NOMO-1 treated with DMSO at 0.1 percent for 48 hours (cell line): Measurements from ENCODE around the gene TK2.
"Not testable (repeated sequence)": the region's sequence is repeated elsewhere in the genome, so short reads cannot be mapped to it uniquely, and the experiment has no call there.

Source experiments
- DNase-seq: peaks from one replicate; lab custom pipeline; 2025; ENCODE audit not compliant: unreplicated experiment; lab: John Stamatoyannopoulos, UW

Gene TK2

DNA sequence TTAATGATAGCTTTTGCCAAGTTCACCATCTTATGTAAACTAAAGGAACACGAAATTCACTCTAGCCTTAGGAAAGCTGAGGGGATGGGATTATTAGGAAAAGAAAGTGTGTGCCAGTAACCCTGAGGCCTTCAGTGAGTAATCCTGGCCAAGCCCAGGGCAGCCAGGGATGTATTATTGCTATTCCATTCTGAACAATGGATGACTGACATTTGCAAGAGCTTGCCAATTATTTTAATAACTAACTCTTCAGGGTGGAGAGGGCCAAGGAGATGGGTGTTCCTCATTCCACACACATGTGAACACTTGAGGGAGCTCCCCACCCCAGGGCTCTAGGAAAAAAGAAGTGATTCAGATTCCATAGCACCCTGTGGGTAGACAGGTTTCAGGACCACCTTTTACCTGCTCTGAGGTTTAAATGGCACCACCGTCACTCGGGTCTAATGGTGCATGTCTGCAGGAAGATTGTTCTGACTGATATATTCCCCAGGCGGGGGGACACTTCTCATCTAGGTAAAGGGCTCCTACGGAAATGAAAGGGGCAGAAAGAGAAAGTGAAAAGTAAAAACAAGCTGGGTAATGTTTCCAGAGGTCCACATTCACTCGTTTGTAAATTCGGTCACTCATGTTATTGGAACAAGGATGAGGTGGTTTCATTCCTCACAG lies 41.5 kb downstream of the TK2 start:
- DNase-seq, result no peak

- DNase-seq, result no peak
Measured at GRCh38 chr16:66507731-66508239, 42.1 kb downstream of the TK2 start.

GRCh38 chr16:66503612-66504011 lies 46.3 kb downstream of the TK2 start:
- DNase-seq, result no peak

- no peak for DNase-seq
Measured at GRCh38 chr16:66503030-66503429, 46.9 kb downstream of the TK2 start.

GRCh38 chr16:66502020-66502913 lies 47.7 kb downstream of the TK2 start:
- DNase-seq, result no peak

- DNase-seq, result not testable (repeated sequence)
Measured at GRCh38 chr16:66501563-66501962, 48.4 kb downstream of the TK2 start.

- not testable (repeated sequence) for DNase-seq
Measured at GRCh38 chr16:66497921-66498320, 52.0 kb downstream of the TK2 start.

DNA sequence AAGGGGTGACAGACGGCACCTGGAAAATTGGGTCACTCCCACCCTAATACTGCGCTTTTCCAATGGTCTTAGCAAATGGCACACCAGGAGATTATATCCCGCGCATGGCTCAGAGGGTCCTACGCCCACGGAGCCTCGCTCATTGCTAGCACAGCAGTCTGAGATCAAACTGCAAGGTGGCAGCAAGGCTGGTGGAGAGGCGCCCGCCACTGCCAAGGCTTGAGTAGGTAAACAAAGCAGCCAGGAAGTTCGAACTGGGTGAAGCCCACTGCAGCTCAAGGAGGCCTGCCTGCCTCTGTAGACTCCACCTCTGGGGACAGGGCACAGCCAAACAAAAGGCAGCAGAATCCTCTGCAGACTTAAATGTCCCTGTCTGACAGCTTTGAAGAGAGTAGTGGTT lies 53.7 kb downstream of the TK2 start:
- not testable (repeated sequence) for DNase-seq

GRCh38 chr16:66495440-66495839 lies 54.5 kb downstream of the TK2 start:
- DNase-seq, result no peak

- no peak for DNase-seq
Measured at GRCh38 chr16:66494916-66495315, 55.0 kb downstream of the TK2 start.

- DNase-seq, result no peak
Measured at GRCh38 chr16:66493490-66494401, 56.2 kb downstream of the TK2 start.

DNA sequence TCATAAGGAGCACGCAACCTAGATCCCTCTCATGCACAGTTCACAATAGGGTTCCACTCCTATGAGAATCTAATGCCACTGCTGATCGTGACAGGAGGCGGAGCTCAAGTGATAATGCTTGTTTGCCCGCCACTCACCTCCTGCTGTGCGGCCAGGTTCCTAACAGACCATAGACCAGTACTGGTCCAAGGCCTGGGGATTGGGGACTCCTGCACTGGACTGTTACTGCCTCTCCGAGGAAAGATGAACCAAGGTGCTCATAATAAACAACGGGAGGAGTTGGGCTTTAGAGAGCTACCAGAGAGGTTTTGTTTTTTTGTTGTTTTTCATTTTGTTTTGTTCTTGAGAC lies 58.2 kb downstream of the TK2 start:
- no peak for DNase-seq

- no peak for DNase-seq
Measured at GRCh38 chr16:66490774-66491715, 58.9 kb downstream of the TK2 start.

GRCh38 chr16:66489818-66490217 lies 60.1 kb downstream of the TK2 start:
- no peak for DNase-seq

DNA sequence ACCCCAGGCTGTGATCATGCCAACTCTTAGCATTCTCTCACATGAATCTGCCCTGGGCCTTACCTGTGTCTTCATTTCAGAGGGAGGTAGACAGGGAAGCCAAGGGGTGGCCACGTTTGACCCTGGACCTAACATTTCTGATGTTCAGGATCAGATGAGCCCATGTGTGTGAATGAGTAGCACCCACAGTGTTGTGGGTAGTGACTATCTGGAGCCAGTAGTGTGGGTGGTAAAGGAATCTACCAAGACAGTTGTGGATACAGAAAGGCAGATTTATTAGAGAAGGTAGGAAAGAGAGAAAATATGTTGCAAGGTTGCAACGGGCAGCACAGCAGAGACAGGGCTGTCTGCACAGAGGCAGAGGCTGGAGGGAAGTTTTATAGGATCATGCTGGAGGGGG lies 60.5 kb downstream of the TK2 start:
- no peak for DNase-seq

GRCh38 chr16:66488505-66488904 lies 61.4 kb downstream of the TK2 start:
- DNase-seq, result no peak

GRCh38 chr16:66487580-66488275 lies 62.2 kb downstream of the TK2 start:
- no peak for DNase-seq

DNA sequence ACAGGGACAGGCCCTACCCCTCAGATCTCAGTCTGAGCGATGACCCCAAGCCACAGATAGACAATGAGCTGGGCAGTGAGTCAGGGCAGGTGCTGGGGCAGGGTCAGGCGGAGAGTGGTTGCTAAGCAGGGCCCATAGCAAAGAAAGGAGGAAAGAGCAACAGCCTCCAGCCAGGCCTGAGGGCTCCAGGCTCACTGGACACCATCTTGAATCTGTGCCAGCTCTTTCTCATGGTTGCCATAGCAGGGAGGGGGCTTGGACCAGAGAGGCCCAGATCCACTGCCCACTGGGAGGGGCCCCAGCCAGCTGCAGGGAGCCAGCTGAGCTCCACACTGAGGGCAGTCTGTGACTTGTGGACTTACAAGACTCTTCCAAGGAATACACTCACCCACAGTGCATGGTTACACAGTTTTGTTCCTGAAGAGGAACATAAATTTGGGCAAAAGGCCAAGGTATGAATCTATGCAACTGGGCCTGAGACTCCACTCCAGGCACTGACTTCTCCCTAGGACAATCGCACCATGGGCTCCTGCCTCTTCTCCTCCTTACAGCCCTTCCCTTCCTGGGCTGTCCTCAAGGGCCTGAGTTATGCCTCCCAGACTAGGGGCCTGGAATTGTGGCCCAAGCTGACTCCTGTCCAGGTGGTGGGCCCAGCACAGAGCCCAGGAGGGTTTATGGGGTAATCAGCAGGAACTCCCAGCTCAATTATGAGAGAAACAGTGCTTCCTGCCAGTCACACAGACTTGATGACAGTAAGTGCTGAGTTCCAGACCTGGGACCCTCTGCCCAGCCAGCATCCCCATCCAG lies 62.9 kb downstream of the TK2 start:
- no peak for DNase-seq
